Measurements from ENCODE around the gene MBTD1. TPM values are rescaled to one million over a fixed set of nuclear protein-coding genes. Genes with fewer than 3 reads are reported as not detected.
"Not testable (repeated sequence)": the region's sequence is repeated elsewhere in the genome, so short reads cannot be mapped to it uniquely, and the experiment has no call there.

Gene MBTD1
- total RNA-seq, 2 donors from 2014 or later = 19.6 to 25.1 TPM

DNA sequence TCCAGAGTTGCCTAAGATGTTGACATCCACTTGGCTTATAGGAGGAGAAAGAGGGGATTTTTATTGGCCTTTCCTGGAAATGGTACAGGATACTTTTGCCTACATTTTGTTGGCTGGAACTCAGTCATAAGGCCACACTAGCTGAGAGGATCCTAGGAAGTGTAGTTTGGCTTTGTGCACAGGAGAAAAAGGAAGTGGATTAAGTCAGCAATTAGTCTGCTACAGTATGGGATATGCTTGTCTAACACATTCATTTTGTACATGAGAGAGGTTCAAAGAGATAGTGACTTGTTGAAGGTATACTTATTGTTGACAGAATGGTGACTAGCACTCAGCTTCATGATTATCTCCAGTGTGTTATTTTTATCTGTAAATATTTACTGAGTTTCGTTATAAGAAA, 10.8 kb upstream of the MBTD1 start:
- no peak for DNase-seq (ENCODE audit: low spot score)
- intact Hi-C loops (cut with DNase I) = no loop called here
- Histone ChIP-seq H3K4me1 (replicated peaks) (no peaks in the 10 kb centered on the region), H3K4me3 (no peak overlapping the region), H3K27me3 (replicated peaks; ENCODE audit: insufficient read depth) (no peaks in the 10 kb centered on the region), H3K27ac (no peak overlapping the region), H3K9me3 (no peaks in the 10 kb centered on the region), H3K36me3 (peaks cover 5% of the 10 kb centered on the region in 2 donors)
- TF ChIP-seq, protein P1, sequence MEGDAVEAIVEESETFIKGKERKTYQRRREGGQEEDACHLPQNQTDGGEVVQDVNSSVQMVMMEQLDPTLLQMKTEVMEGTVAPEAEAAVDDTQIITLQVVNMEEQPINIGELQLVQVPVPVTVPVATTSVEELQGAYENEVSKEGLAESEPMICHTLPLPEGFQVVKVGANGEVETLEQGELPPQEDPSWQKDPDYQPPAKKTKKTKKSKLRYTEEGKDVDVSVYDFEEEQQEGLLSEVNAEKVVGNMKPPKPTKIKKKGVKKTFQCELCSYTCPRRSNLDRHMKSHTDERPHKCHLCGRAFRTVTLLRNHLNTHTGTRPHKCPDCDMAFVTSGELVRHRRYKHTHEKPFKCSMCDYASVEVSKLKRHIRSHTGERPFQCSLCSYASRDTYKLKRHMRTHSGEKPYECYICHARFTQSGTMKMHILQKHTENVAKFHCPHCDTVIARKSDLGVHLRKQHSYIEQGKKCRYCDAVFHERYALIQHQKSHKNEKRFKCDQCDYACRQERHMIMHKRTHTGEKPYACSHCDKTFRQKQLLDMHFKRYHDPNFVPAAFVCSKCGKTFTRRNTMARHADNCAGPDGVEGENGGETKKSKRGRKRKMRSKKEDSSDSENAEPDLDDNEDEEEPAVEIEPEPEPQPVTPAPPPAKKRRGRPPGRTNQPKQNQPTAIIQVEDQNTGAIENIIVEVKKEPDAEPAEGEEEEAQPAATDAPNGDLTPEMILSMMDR (IDR thresholded peaks at IDR 0.05) = no peak
- TF ChIP-seq POLR2A (IDR thresholded peaks at IDR 0.05) (no peak), POLR2AphosphoS5 (IDR thresholded peaks at IDR 0.05) (no peak)
- 41% methylated on average over 1 of the region's 1 CpG for WGBS

DNA sequence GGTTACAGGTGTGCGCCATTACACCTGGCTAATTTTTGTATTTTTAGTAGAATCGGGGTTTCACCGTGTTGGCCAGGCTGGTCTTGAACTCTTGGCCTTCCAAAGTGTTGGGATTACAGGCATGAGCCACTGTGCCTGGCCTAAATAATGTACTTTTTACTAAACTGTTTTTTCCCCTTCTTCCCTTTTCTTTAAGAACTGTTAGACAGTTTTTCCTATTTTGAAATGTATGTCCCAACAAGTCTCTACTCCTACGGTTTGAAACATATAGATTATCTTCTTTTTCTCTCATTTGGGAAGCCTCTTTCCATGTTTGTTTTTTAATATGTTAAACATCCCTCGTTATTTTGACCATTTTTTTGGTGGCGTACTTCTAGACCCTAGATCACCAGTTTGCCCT, 10.1 kb upstream of the MBTD1 start:
- Histone ChIP-seq H3K4me3 (no peak overlapping the region), H3K9me3 (no peaks in the 10 kb centered on the region), H3K4me1 (replicated peaks) (no peaks in the 10 kb centered on the region), H3K27me3 (replicated peaks; ENCODE audit: insufficient read depth) (no peaks in the 10 kb centered on the region), H3K27ac (no peak overlapping the region), H3K36me3 (peaks cover 5% of the 10 kb centered on the region in 2 donors)
- no peak for TF ChIP-seq POLR2A (IDR thresholded peaks at IDR 0.05)
- no peak for TF ChIP-seq POLR2AphosphoS5 (IDR thresholded peaks at IDR 0.05)
- TF ChIP-seq, protein P1 (IDR thresholded peaks at IDR 0.05) = no peak
- intact Hi-C loops (cut with DNase I) = no loop called here
- DNase-seq (ENCODE audit: low spot score) = no peak
- 92% methylated on average over 6 of the region's 6 CpGs for WGBS

DNA sequence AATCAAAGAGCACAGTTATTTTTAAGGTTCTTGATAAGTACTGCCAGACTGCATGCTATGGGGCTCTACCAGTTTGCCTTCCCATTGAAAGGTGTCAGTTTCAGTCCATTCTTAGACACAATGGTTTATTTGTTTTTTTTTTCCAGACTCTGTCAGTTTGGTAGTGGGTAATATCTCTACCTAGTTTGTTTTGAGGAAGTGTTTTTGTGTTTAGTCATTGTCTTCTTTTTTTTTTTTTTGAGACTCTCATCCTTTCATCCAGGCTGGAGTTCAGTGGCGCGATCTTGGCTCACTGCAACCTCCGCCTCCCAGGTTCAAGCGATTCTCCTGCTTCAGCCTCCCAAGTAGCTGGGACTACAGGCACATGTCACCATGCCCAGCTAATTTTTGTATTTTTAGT, 4.6 kb upstream of the MBTD1 start:
- DNase-seq (ENCODE audit: low spot score); H3K36me3 ChIP-seq; H3K27ac ChIP-seq; H3K4me1 ChIP-seq (replicated peaks); H3K27me3 ChIP-seq (replicated peaks; ENCODE audit: insufficient read depth); H3K9me3 ChIP-seq; H3K4me3 ChIP-seq: not testable (repeated sequence)
- intact Hi-C loops (cut with DNase I) = loop anchor here (5.0 kb wide), 1 partner anchor 97 kb away; the partner anchor contains the start of gene NME2
- 92% methylated on average over 4 of the region's 4 CpGs for WGBS

DNA sequence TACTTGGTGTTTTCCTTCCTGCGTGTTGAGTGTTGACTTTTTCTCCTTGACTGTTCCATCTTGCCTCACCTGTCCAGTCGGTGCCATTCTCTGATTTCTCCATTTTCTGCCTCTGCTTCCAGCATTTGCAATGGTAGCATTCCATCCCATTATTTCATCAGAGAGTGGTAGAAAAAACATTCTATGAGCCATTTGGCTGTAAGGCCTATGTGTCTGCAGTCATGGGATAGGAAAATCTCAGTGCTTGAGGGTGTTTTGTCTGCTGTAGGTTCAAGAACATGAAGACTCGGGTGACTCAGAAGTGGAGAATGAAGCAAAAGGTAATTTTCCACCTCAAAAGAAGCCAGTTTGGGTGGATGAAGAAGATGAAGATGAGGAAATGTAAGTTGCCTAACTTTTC, 3.2 kb upstream of the MBTD1 start:
- WGBS = 91% methylated on average over 3 of the region's 3 CpGs

DNA sequence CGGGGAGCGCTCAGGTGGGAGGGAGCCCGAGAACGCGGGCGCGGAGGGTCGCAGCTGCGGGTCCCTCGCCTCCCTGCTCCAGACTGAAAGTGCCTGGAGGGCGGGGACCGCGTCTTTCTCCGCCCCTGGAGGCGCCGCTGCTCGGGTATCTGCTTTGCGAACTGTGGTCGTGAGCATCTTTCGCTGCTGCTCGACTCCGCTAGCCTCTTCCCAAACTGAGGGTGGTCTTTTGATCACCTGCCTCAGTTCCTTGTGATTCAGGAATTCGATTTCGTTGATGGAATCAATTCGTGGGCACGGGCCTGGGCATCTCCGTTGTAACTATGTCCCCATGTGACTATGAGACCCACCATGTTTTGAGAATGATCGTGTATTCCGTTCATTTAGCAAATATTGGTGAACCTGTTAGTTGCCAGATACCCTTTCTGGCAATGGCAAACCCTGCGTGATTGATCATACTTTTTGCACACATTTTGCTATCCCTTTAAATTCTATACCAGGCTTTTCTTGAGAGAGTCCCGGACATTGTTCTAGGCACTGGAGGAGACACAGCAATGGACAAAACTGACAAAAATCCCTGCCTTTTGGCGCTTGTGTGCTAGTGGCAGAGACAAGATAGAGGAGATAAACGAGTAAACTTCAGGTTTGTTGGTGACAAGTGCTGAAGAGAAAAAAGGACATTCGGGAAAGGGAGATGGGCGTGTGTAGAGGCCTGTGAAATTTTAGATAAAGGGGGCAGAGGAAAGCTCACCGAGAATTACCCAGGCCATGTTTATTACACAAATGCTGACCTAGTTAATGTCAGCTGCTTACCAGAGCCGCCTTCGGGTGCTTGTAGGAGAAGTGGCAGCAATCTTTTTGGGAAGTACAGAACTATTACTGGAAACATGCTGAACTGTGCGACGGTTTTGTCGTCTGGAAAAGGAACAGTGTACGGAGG, 1.4 kb upstream of the MBTD1 start:
- H3K36me3 ChIP-seq = no peaks in the 10 kb centered on the region
- peak overlapping the region; percentile 93 to 98 for H3K4me3 ChIP-seq
- H3K4me1 ChIP-seq (replicated peaks) = peaks cover 8% of the 10 kb centered on the region
- TF ChIP-seq POLR2A (IDR thresholded peaks at IDR 0.05) = no peak
- no peak for TF ChIP-seq POLR2AphosphoS5 (IDR thresholded peaks at IDR 0.05)
- TF ChIP-seq, protein P1 (IDR thresholded peaks at IDR 0.05) = no peak
- H3K27me3 ChIP-seq (replicated peaks; ENCODE audit: insufficient read depth) = no peaks in the 10 kb centered on the region
- no peaks in the 10 kb centered on the region for H3K9me3 ChIP-seq
- intact Hi-C loops (cut with DNase I) = loop anchor here (5.0 kb wide), 1 partner anchor 94 kb away; the partner anchor contains the start of gene NME2
- 17% methylated on average over 23 of the region's 42 CpGs for WGBS
- peak overlapping the region; percentile 96 to 98 for H3K27ac ChIP-seq
- DNase-seq (ENCODE audit: low spot score) = no peak

More for the DNA sequence above, 3.2 kb upstream of the MBTD1 start:
- no peaks in the 10 kb centered on the region for H3K27me3 ChIP-seq (replicated peaks; ENCODE audit: insufficient read depth)
- no peak overlapping the region for H3K27ac ChIP-seq
- peaks cover 0 to 5% of the 10 kb centered on the region in 2 donors for H3K36me3 ChIP-seq
- H3K4me1 ChIP-seq (replicated peaks) = peaks cover 8% of the 10 kb centered on the region
- intact Hi-C loops (cut with DNase I) = loop anchor here (5.0 kb wide), 1 partner anchor 96 kb away; the partner anchor contains the start of gene NME2
- H3K9me3 ChIP-seq = no peaks in the 10 kb centered on the region
- no peak for DNase-seq (ENCODE audit: low spot score)
- TF ChIP-seq POLR2AphosphoS5 (IDR thresholded peaks at IDR 0.05) = no peak
- no peak for TF ChIP-seq POLR2A (IDR thresholded peaks at IDR 0.05)
- TF ChIP-seq, protein P1 (IDR thresholded peaks at IDR 0.05) = no peak
- H3K4me3 ChIP-seq = no peak overlapping the region
